ENCODE measurements around the gene FABP1.

The FABP1 gene

DNA sequence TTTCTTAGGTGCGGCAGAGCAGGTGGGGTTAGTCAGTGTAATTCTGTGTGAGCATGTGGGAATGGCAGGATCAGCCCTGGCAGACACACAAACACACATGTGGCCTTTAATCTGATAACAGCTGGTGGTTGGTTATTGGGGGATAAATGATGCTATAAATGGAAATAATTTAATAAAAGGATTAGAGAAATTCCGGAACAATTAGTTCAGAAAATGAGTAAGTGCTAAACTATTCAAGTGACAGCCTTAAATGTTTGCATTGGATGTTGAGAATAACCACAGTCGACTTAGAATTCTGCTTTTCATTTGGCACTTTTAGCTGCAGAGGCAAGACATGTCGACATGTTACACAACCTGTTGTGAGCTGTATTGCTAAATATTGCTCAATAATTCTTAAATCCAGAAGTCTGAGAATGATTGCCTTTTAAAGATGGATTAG is 53.0 kb downstream of the FABP1 start:
- no peak for DNase-seq

DNA sequence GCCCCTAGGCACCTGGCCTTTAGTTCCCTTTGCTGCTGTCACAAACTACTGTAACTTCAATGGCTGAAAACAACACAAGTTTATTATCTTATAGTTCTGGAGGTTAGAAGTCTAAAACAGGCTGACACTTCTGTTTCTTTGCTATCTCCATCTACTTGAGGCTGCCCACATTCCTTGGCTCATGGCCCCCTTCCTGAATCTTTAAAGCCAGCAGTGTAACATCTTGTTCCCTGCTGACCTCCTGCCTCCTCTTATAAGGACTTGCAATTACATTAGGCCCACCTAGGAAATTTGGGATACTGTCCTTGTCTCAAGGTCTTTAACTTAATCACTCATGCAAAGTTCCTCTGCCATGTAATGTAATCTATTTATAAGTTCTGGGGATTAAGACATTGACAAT is 53.7 kb downstream of the FABP1 start:
- DNase-seq: no peak

Measured in CD4-positive, alpha-beta T cell treated with Interleukin-4 for 4 hours (primary cell).